K562 (cell line): ENCODE data around the gene SLC45A3. TPM values are rescaled to one million over a fixed set of nuclear protein-coding genes. Genes with fewer than 3 reads are reported as not detected.

Experiments
- ATAC-seq: fragments of 200-7000 bp; cut with Tn5 transposase; 3 replicates; pipeline ENCODE4 v1.9.1; 2020; ENCODE audit warnings: moderate library complexity
- BruUV-seq: library from RNA; stranded (reverse); fragments of 400-500 nt; replicated peaks from 2 replicates; lab custom pipeline; 2021; lab: Mats Ljungman, UMichigan
- CTCF ChIA-PET: fragments of 300-600 bp; formaldehyde crosslinking; extraction: SDS; loops from one replicate; lab custom pipeline; 2021; ENCODE audit warnings: low intra/inter-chr PET ratio; lab: Yijun Ruan, JAX
- POLR2A ChIA-PET: fragments of 300-600, 350-650 bp; sonication (Branson Sonifier 250); formaldehyde crosslinking; extraction: SDS; loops from one replicate; lab custom pipeline; 2021; ENCODE audit warnings: antibody characterized with exemption, inconsistent platforms; lab: Yijun Ruan, JAX
- DNase-seq, 4 experiments: peaks; one replicate each; pipeline versions ENCODE4 v3.0.0 to v3.0.0-alpha.2; 2011 to 2018; ENCODE audit warnings: low spot score in 3 of 4, mixed read lengths in 3 of 4; ENCODE audit errors: extremely low read depth in 1 of 4
- FAIRE-seq: peaks from 2 replicates; lab custom pipeline; 2011; peaks lifted over from hg19 to GRCh38; lab: Jason Lieb, UNC
- H2AFZ ChIP-seq: 2 replicates; pipeline ENCODE4 v1.6.0; 2011; ENCODE audit warnings: low read depth, low read length, control low read depth, inconsistent platforms
- H3K27ac ChIP-seq: fragments of 200-600 bp; 3 replicates; pipeline ENCODE4 v1.8.0; 2011; ENCODE audit warnings: low read depth, mild to moderate bottlenecking, control low read depth, inconsistent platforms, low read length, moderate library complexity, mixed read lengths; ENCODE audit errors: extremely low read depth
- H3K27me3 ChIP-seq, 2 experiments: fragments of 300-600 bp in 1 of 2; 2 replicates in 1 of 2; 3 replicates in 1 of 2; pipeline versions ENCODE4 v1.6.0 to v1.8.0; 2011; ENCODE audit warnings: inconsistent platforms in 2 of 2, low read length in 2 of 2, mild to moderate bottlenecking in 1 of 2, mixed read lengths in 1 of 2, moderate library complexity in 1 of 2; ENCODE audit not compliant: control insufficient read depth in 2 of 2, insufficient read depth in 2 of 2
- H3K36me3 ChIP-seq: fragments of 300-600 bp; 3 replicates; pipeline ENCODE4 v1.8.0; 2011; ENCODE audit warnings: mild to moderate bottlenecking, low read length, inconsistent platforms; ENCODE audit not compliant: control insufficient read depth, insufficient read depth
- H3K4me1 ChIP-seq, 2 experiments: fragments of 200-600 bp in 1 of 2; replicated peaks in 1 of 2; 2 replicates in 1 of 2; 3 replicates in 1 of 2; pipeline versions ENCODE4 v1.5.1 to v1.8.0; 2011; ENCODE audit warnings: inconsistent platforms in 2 of 2, low read length in 2 of 2, mild to moderate bottlenecking in 1 of 2, mixed read lengths in 1 of 2, moderate library complexity in 1 of 2; ENCODE audit not compliant: control insufficient read depth in 2 of 2, insufficient read depth in 2 of 2
- H3K4me2 ChIP-seq: 2 replicates; pipeline ENCODE4 v1.6.1; 2011; ENCODE audit warnings: low read length, control low read depth, inconsistent platforms, mixed read lengths; ENCODE audit not compliant: insufficient read depth
- H3K4me3 ChIP-seq: fragments of 200-600 bp; sonication (generic), shearing (Covaris generic); 2 replicates; pipeline ENCODE4 v1.5.1; 2016; ENCODE audit warnings: control low read depth, inconsistent platforms
- H3K79me2 ChIP-seq: fragments of 200-600 bp; 3 replicates; pipeline ENCODE4 v1.8.0; 2011; ENCODE audit warnings: low read length, inconsistent platforms; ENCODE audit not compliant: control insufficient read depth, insufficient read depth
- H3K9ac ChIP-seq, 2 experiments: 2 replicates each; pipeline versions ENCODE4 v1.6.0 to v1.6.1; 2011; ENCODE audit warnings: low read depth in 2 of 2, low read length in 2 of 2, control low read depth in 1 of 2, inconsistent platforms in 1 of 2, mild to moderate bottlenecking in 1 of 2, mixed read lengths in 1 of 2; ENCODE audit not compliant: insufficient read depth in 1 of 2
- H3K9me1 ChIP-seq: one replicate; pipeline ENCODE4 v1.6.0; 2011; ENCODE audit warnings: inconsistent platforms, mild to moderate bottlenecking, low read length, moderate library complexity; ENCODE audit not compliant: control insufficient read depth, insufficient read depth
- H3K9me3 ChIP-seq: replicated peaks from 2 replicates; pipeline ENCODE4 v1.5.1; 2011; ENCODE audit warnings: low read depth, low read length, inconsistent platforms; ENCODE audit not compliant: control insufficient read depth, insufficient read depth
- H4K20me1 ChIP-seq: replicated peaks from 2 replicates; pipeline ENCODE4 v1.6.1; 2011; ENCODE audit warnings: low read length, inconsistent platforms, mixed read lengths; ENCODE audit not compliant: control insufficient read depth, insufficient read depth
- DIDO1 ChIP-seq: fragments of 450-650 bp; IDR thresholded peaks from 2 replicates; pipeline ENCODE4 v1.6.1; 2016; ENCODE audit warnings: low read depth, missing biosample characterization, missing genetic modification characterization
- MCM2 ChIP-seq: fragments of 450-650 bp; IDR thresholded peaks from 2 replicates; pipeline ENCODE4 v1.6.1; 2017; ENCODE audit warnings: low read depth, mild to moderate bottlenecking
- MED1 ChIP-seq: sonication (generic); formaldehyde crosslinking; IDR thresholded peaks from 2 replicates; pipeline ENCODE4 v1.8.1; 2023; ENCODE audit warnings: missing genetic modification reagents, borderline replicate concordance
- ZNF347 ChIP-seq: fragments of 450-650 bp; formaldehyde crosslinking; IDR thresholded peaks from 2 replicates; pipeline ENCODE4 v1.4.0; 2020; ENCODE audit warnings: low read depth, mild to moderate bottlenecking, moderate library complexity
- WGBS: fragments of 100-300 bp; shearing (Covaris generic); methylation state at CpG from one replicate; pipeline ENCODE4 v1.1.6; 2016; ENCODE audit warnings: low coverage, mixed read lengths; ENCODE audit not compliant: insufficient coverage; ENCODE audit errors: missing lambda C conversion rate; 5-methylcytosine and 5-hydroxymethylcytosine counted together
- in situ Hi-C: fragments of 300-500 bp; cut with MboI; formaldehyde crosslinking; loops from 4 replicates; pipeline ENCODE4 v1.15.0; 2018; ENCODE audit warnings: inconsistent platforms, mixed read lengths
- intact Hi-C: fragments of 100-400 bp; cut with micrococcal nuclease; formaldehyde crosslinking; loops from 2 replicates; pipeline ENCODE4 v1.14.2; 2022
- polyA plus RNA-seq, 8 experiments: library from polyadenylated mRNA; depleted of rRNA in 4 of 8; stranded (reverse) in 5 of 8; unstranded in 3 of 8; fragments of >200 nt; fragmentation: Nextera tagmentation in 2 of 8; fragmentation: Illumina TruSeq in 1 of 8; extraction: Ambion mirVana in 2 of 8; extraction: Trizol in 1 of 8; gene quantifications; 2 replicates each; pipeline versions ENCODE4 v1.2.1 to v1.2.3, GENCODE V29; 2011 to 2014; ENCODE audit warnings: inconsistent platforms in 1 of 8, missing spikeins in 1 of 8
- total RNA-seq, 7 experiments: library from RNA; depleted of rRNA in 6 of 7; stranded (reverse); fragments of >200 nt in 6 of 7; fragmentation: Illumina TruSeq in 2 of 7; extraction: Trizol in 2 of 7; gene quantifications; 2 replicates each; pipeline versions ENCODE4 v1.2.1 to v1.2.3, GENCODE V29; 2011 to 2021; ENCODE audit warnings: low replicate concordance in 1 of 7
- TF ChIP-seq, protein P1 (sequence below): fragments of 250-450 bp; sonication (Bioruptor Pico); IDR thresholded peaks from 2 replicates; pipeline ENCODE4 v1.5.0; 2021

SLC45A3 gene
- total and polyA plus RNA-seq, 9 of the 15 experiments (the other 6 are each of a cell fraction or from before 2014, with no cell fraction given) = 0.06 to 3.3 (median 1.3) TPM

DNA sequence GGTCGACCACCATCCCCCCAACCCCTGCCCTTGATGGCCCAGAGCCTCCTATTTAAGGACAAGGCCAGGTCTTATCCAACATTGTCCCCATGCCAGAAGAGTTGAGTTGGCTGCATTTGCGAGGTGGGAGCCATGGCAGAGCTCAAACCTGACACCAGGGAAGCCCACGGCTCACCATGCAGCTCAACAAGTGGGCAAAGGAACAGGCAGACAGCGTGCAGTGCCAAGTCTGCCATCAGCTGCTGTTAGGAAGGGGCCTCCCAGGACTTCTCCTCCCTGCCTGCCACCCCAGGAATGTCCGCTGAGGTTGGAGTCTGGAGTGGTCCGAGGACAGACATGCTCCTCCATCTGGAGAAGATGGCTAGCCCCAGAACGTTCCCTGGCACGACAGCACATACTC, 19.9 kb downstream of the SLC45A3 start:
- ChIA-PET POLR2A (interaction anchor here (0.5 to 4.9 kb wide), 7 partner anchors 18 to 249 kb away, joined by 3 to 46 read pairs (median 4); partner anchors contain the start of gene SLC45A3), CTCF (interaction anchor here (0.7 to 4.9 kb wide), 3 partner anchors 50 to 317 kb away, joined by 3 to 81 read pairs (median 20); no protein-coding TSS in a partner anchor)
- Histone ChIP-seq H3K4me2 (no peak overlapping the region), H4K20me1 (peaks cover 28% of the 10 kb centered on the region; the same call in 1 of the 2 replicates), H3K79me2 (no peaks in the 10 kb centered on the region), H3K27me3 (peaks cover 0 to 11% of the 10 kb centered on the region in 2 experiments; a peak in 1 of 5 replicates), H3K27ac (no peak overlapping the region), H3K9ac (peak overlapping the region in 1 of 2 experiments; percentile 3; a peak in 1 of 4 replicates), H3K9me3 (no peaks in the 10 kb centered on the region), H3K4me3 (no peak overlapping the region), H2AFZ (no peak overlapping the region), H3K36me3 (no peaks in the 10 kb centered on the region), H3K4me1 (peaks cover 2 to 33% of the 10 kb centered on the region in 2 experiments; a peak in 3 of 5 replicates), H3K9me1 (no peaks in the 10 kb centered on the region)
- intact Hi-C loops = no loop called here
- FAIRE-seq (no peak), ATAC-seq (no peak), DNase-seq (no peak)
- TF ChIP-seq, protein P1, sequence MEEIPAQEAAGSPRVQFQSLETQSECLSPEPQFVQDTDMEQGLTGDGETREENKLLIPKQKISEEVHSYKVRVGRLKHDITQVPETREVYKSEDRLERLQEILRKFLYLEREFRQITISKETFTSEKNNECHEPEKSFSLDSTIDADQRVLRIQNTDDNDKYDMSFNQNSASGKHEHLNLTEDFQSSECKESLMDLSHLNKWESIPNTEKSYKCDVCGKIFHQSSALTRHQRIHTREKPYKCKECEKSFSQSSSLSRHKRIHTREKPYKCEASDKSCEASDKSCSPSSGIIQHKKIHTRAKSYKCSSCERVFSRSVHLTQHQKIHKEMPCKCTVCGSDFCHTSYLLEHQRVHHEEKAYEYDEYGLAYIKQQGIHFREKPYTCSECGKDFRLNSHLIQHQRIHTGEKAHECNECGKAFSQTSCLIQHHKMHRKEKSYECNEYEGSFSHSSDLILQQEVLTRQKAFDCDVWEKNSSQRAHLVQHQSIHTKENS = no peak
- no peak for TF ChIP-seq MCM2
- no peak for TF ChIP-seq MED1
- no peak for TF ChIP-seq DIDO1 (tag)
- no peak for TF ChIP-seq ZNF347 (CRISPR knock-in tag)
- in situ Hi-C loops = no loop called here
- 11% methylated on average over 8 of the region's 8 CpGs for WGBS
- BruUV-seq = no TSS peak
